HG03066 (cell line): Measurements from ENCODE around the gene AGXT.

Experiments used
- ATAC-seq: cut with Tn5 transposase; IDR thresholded peaks from one replicate; pipeline ENCODE4 v1.9.1; 2021; ENCODE audit warnings: low read depth; ENCODE audit not compliant: unreplicated experiment

Gene AGXT

GRCh38 chr2:240896394-240896793, 27.8 kb downstream of the AGXT start:
- ATAC-seq: no peak

GRCh38 chr2:240896871-240897692, 28.5 kb downstream of the AGXT start:
- ATAC-seq: no peak

GRCh38 chr2:240898108-240898730, 29.6 kb downstream of the AGXT start:
- ATAC-seq: no peak

- no peak for ATAC-seq
Measured at GRCh38 chr2:240898731-240899467, 30.3 kb downstream of the AGXT start.

GRCh38 chr2:240899468-240899865, 30.8 kb downstream of the AGXT start:
- ATAC-seq: no peak

GRCh38 chr2:240900141-240900860, 31.7 kb downstream of the AGXT start:
- ATAC-seq: no peak

GRCh38 chr2:240901986-240902614, 33.5 kb downstream of the AGXT start:
- ATAC-seq: no peak

- ATAC-seq: no peak
Measured at GRCh38 chr2:240902615-240903041, 34.0 kb downstream of the AGXT start.

- no peak for ATAC-seq
Measured at GRCh38 chr2:240903191-240904060, 34.8 kb downstream of the AGXT start.

- no peak for ATAC-seq
Measured at GRCh38 chr2:240904216-240905175, 35.9 kb downstream of the AGXT start.

- ATAC-seq: no peak
Measured at GRCh38 chr2:240905176-240905781, 36.7 kb downstream of the AGXT start.

GRCh38 chr2:240906141-240906910, 37.7 kb downstream of the AGXT start, which contains the start of gene CROCC2:
Gene CROCC2 (plus strand): TSS chr2:240906336. CDS start chr2:240906514, 178 bp downstream.
- ATAC-seq: no peak

- no peak for ATAC-seq
Measured at GRCh38 chr2:240906911-240907590, 38.4 kb downstream of the AGXT start.

GRCh38 chr2:240909216-240909974, 40.8 kb downstream of the AGXT start:
- no peak for ATAC-seq

GRCh38 chr2:240911641-240912265, 43.1 kb downstream of the AGXT start:
- ATAC-seq: no peak
